Subcutaneous preadipocyte (primary cell): Measurements from ENCODE around the gene TINCR. TPM values are rescaled to one million over a fixed set of nuclear protein-coding genes. Genes with fewer than 3 reads are reported as not detected.

Experiments
- small RNA-seq: library from RNA; depleted of rRNA; stranded (forward); fragments of <200 nt; gene quantifications from one replicate; pipeline ENCODE3, GENCODE V24; 2012
- total RNA-seq: library from RNA; depleted of rRNA; stranded (reverse); fragments of >200 nt; gene quantifications from 2 replicates; pipeline ENCODE4 v1.2.3, GENCODE V29; 2012

TINCR gene
- total RNA-seq = under 0.01 TPM in 1 of 2 replicates, not detected in the other

DNA sequence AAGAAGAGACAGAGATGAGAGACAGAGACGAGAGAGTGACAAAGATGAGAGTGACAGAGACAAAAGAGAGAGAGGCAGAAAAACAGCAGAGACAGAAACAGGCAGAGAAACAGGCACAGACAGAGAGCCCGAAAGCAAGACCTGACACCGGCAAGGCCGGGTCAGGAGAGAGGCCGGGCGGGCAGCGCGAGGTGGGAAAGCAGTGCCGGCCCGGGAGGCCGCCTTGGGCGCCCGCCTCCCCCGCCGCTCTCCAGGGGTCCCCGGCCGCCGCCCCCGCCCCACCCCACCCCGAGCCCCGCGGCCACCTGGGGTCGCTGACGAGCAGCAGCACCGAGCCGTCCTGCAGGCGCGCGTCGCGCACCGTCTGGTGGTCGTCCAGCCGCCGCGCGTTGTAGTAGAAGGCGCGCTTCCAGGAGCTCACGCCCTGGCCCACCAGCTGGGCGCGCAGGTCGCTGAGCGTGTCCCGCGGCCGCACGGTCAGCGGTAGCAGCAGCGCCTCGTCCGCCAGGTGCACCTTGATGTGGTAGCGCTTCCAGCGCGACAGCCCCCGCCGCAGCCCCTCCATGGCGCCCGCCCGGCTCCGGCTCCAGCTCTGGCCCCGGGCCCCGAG lies at the start of gene TINCR:
TINCR (minus strand) TSS at position 594 of the 610 bp plus-strand sequence.

Small RNA genes within 50 kb of the gene (small RNA-seq; reads per million reads assigned to genes)
- gene SNRPEP4 = not detected

Other genes with a start within 250 kb of the TINCR start
- 78.8 and 93.0 TPM in 2 replicates for gene PTPRS, start 227.1 kb downstream of the TINCR start, total RNA-seq
- gene ZNRF4, start 112.5 kb downstream of the TINCR start, total RNA-seq = not detected in 2 replicates
- gene SAFB2, start 54.8 kb upstream of the TINCR start, total RNA-seq = 27.9 and 45.0 TPM in 2 replicates
- gene SAFB, start 55.1 kb upstream of the TINCR start, total RNA-seq = 33.8 and 54.7 TPM in 2 replicates
- 28.3 and 37.5 TPM in 2 replicates for gene MICOS13, start 112.6 kb upstream of the TINCR start, total RNA-seq
- 4.7 and 11.4 TPM in 2 replicates for gene HSD11B1L, start 113.1 kb upstream of the TINCR start, total RNA-seq
- 291 and 466 TPM in 2 replicates for gene RPL36, start 122.3 kb upstream of the TINCR start, total RNA-seq
- 51.4 and 71.4 TPM in 2 replicates for gene LONP1, start 152.2 kb upstream of the TINCR start, total RNA-seq
- not detected in 2 replicates for gene CATSPERD, start 152.7 kb upstream of the TINCR start, total RNA-seq
- 0.37 and 0.78 TPM in 2 replicates for gene PRR22, start 216.8 kb upstream of the TINCR start, total RNA-seq
- 44.4 and 48.9 TPM in 2 replicates for gene DUS3L, start 223.2 kb upstream of the TINCR start, total RNA-seq
- gene NRTN, start 237.1 kb upstream of the TINCR start, total RNA-seq = 0.20 TPM in 1 of 2 replicates, not detected in the other